Measurements from ENCODE around the gene GNAQ. TPM values are rescaled to one million over a fixed set of nuclear protein-coding genes. Genes with fewer than 3 reads are reported as not detected.
A peak's percentile ranks its signal among the peaks of the same experiment; 100 is the strongest.

The GNAQ gene
- total RNA-seq, 1 donor from 2014 or later = 46.7 TPM

GRCh38 chr9:77770340-77770739 is 261.3 kb downstream of the GNAQ start:
- Mint-ChIP-seq H3K27me3 (no peaks in the 10 kb centered on the region), H3K27ac (no peak overlapping the region), H3K4me3 (no peak overlapping the region), H3K36me3 (peaks cover 23% of the 10 kb centered on the region), H3K4me1 (ENCODE audit: unreplicated experiment) (no peaks in the 10 kb centered on the region), H3K9me3 (no peaks in the 10 kb centered on the region)
- no peak for DNase-seq (ENCODE audit: extremely low spot score, unreplicated experiment)
- no peak for TF ChIP-seq CTCF (conservative IDR thresholded peaks at IDR 0.05)

GRCh38 chr9:77769246-77769645 is 262.4 kb downstream of the GNAQ start:
- H3K4me1 Mint-ChIP-seq (ENCODE audit: unreplicated experiment) = no peaks in the 10 kb centered on the region
- no peak for TF ChIP-seq CTCF (conservative IDR thresholded peaks at IDR 0.05)
- H3K27me3 Mint-ChIP-seq = no peaks in the 10 kb centered on the region
- H3K9me3 Mint-ChIP-seq = peaks cover 4% of the 10 kb centered on the region
- no peak overlapping the region for H3K27ac Mint-ChIP-seq
- no peak for DNase-seq (ENCODE audit: extremely low spot score, unreplicated experiment)
- H3K36me3 Mint-ChIP-seq = peaks cover 30% of the 10 kb centered on the region
- no peak overlapping the region for H3K4me3 Mint-ChIP-seq

GRCh38 chr9:77766587-77766986 is 265.0 kb downstream of the GNAQ start:
- H3K4me3 Mint-ChIP-seq = no peak overlapping the region
- peaks cover 10% of the 10 kb centered on the region for H3K9me3 Mint-ChIP-seq
- no peak overlapping the region for H3K27ac Mint-ChIP-seq
- DNase-seq (ENCODE audit: extremely low spot score, unreplicated experiment) = no peak
- H3K27me3 Mint-ChIP-seq = no peaks in the 10 kb centered on the region
- peaks cover 34% of the 10 kb centered on the region for H3K36me3 Mint-ChIP-seq
- H3K4me1 Mint-ChIP-seq (ENCODE audit: unreplicated experiment) = peaks cover 6% of the 10 kb centered on the region
- no peak for TF ChIP-seq CTCF (conservative IDR thresholded peaks at IDR 0.05)

GRCh38 chr9:77765781-77766259 is 265.8 kb downstream of the GNAQ start:
- H3K4me1 Mint-ChIP-seq (ENCODE audit: unreplicated experiment) = peaks cover 6% of the 10 kb centered on the region
- no peak overlapping the region for H3K4me3 Mint-ChIP-seq
- H3K36me3 Mint-ChIP-seq = peaks cover 31% of the 10 kb centered on the region
- H3K9me3 Mint-ChIP-seq = peaks cover 10% of the 10 kb centered on the region
- no peak for TF ChIP-seq CTCF (conservative IDR thresholded peaks at IDR 0.05)
- no peak overlapping the region for H3K27ac Mint-ChIP-seq
- DNase-seq (ENCODE audit: extremely low spot score, unreplicated experiment) = no peak
- H3K27me3 Mint-ChIP-seq = no peaks in the 10 kb centered on the region

GRCh38 chr9:77764894-77765780 is 266.5 kb downstream of the GNAQ start:
- no peaks in the 10 kb centered on the region for H3K27me3 Mint-ChIP-seq
- H3K36me3 Mint-ChIP-seq = peaks cover 26% of the 10 kb centered on the region
- no peak overlapping the region for H3K4me3 Mint-ChIP-seq
- peaks cover 6% of the 10 kb centered on the region for H3K4me1 Mint-ChIP-seq (ENCODE audit: unreplicated experiment)
- DNase-seq (ENCODE audit: extremely low spot score, unreplicated experiment) = no peak
- TF ChIP-seq CTCF (conservative IDR thresholded peaks at IDR 0.05) = peak; percentile 67
- H3K27ac Mint-ChIP-seq = no peak overlapping the region
- H3K9me3 Mint-ChIP-seq = peaks cover 10% of the 10 kb centered on the region

All from type B pancreatic cell (in vitro differentiated cells).